Left ventricle myocardium inferior (tissue), 1 donor: ENCODE data around the gene ANKLE2. TPM values are rescaled to one million over a fixed set of nuclear protein-coding genes. Genes with fewer than 3 reads are reported as not detected.
"Not testable (repeated sequence)": the region's sequence is repeated elsewhere in the genome, so short reads cannot be mapped to it uniquely, and the experiment has no call there.

Source experiments
- DNase-seq: peaks from one replicate; pipeline ENCODE4 v3.0.0-alpha.2; 2020
- H3K27ac ChIP-seq: fragments of 200-600 bp; replicated peaks from 2 replicates; pipeline ENCODE4 v1.8.0; 2021
- H3K27me3 ChIP-seq: fragments of 200-600 bp; 2 replicates; pipeline ENCODE4 v1.8.0; 2021; ENCODE audit warnings: low read depth
- H3K36me3 ChIP-seq: fragments of 200-600 bp; 2 replicates; pipeline ENCODE4 v1.8.0; 2021
- H3K4me1 ChIP-seq: fragments of 200-600 bp; 2 replicates; pipeline ENCODE4 v1.8.0; 2021
- H3K4me3 ChIP-seq: fragments of 200-600 bp; 2 replicates; pipeline ENCODE4 v1.8.0; 2021; ENCODE audit warnings: mild to moderate bottlenecking, moderate library complexity
- H3K9me3 ChIP-seq: fragments of 200-600 bp; replicated peaks from 2 replicates; pipeline ENCODE4 v1.8.0; 2021
- CTCF ChIP-seq: fragments of 200-600 bp; IDR thresholded peaks from 2 replicates; pipeline ENCODE4 v1.8.0; 2021; ENCODE audit warnings: antibody characterized with exemption, mild to moderate bottlenecking, borderline replicate concordance
- intact Hi-C: fragments of 100-400 bp; cut with micrococcal nuclease; formaldehyde crosslinking; loops from one replicate; pipeline ENCODE4 v1.11.0; 2022
- total RNA-seq: library from RNA; stranded (reverse); fragmentation: NEBNext Ultra II Directional; extraction: Animal tissue kit (Norgen Biotek cat#: 25700); gene quantifications from one replicate; pipeline ENCODE4 v1.2.1, GENCODE V29; 2021
- donor health status: DM: no; HTN: yes; CAD: no; lungs with severe emphysema.

The ANKLE2 gene
- total RNA-seq, 1 donor from 2014 or later = 21.2 TPM

GRCh38 chr12:132795847-132796246, 34.2 kb upstream of the ANKLE2 start:
- Histone ChIP-seq H3K27ac (no peak overlapping the region), H3K36me3 (peaks cover 85% of the 10 kb centered on the region), H3K4me1 (no peaks in the 10 kb centered on the region), H3K4me3 (no peak overlapping the region), H3K9me3 (no peaks in the 10 kb centered on the region), H3K27me3 (no peaks in the 10 kb centered on the region)
- intact Hi-C loops = no loop called here
- no peak for TF ChIP-seq CTCF
- no peak for DNase-seq

- H3K4me1 ChIP-seq, H3K27me3 ChIP-seq, intact Hi-C loops, H3K4me3 ChIP-seq, H3K9me3 ChIP-seq, H3K27ac ChIP-seq, DNase-seq: not testable (repeated sequence)
- H3K36me3 ChIP-seq = peaks cover 73% of the 10 kb centered on the region
Measured at GRCh38 chr12:132791940-132792339, 30.3 kb upstream of the ANKLE2 start.

- H3K9me3 ChIP-seq = no peaks in the 10 kb centered on the region
- H3K36me3 ChIP-seq = peaks cover 72% of the 10 kb centered on the region
- no peak overlapping the region for H3K4me3 ChIP-seq
- no peak for DNase-seq
- H3K27ac ChIP-seq = no peak overlapping the region
- no peak for TF ChIP-seq CTCF
- intact Hi-C loops = no loop called here
- no peaks in the 10 kb centered on the region for H3K4me1 ChIP-seq
- no peaks in the 10 kb centered on the region for H3K27me3 ChIP-seq
Measured at GRCh38 chr12:132789099-132789471, 27.5 kb upstream of the ANKLE2 start.

- Histone ChIP-seq H3K9me3 (no peaks in the 10 kb centered on the region), H3K36me3 (peaks cover 72% of the 10 kb centered on the region), H3K27ac (no peak overlapping the region), H3K4me3 (no peak overlapping the region), H3K4me1 (no peaks in the 10 kb centered on the region), H3K27me3 (no peaks in the 10 kb centered on the region)
- intact Hi-C loops = no loop called here
- no peak for DNase-seq
- TF ChIP-seq CTCF = no peak
Measured at GRCh38 chr12:132788375-132789098, 26.9 kb upstream of the ANKLE2 start.

- TF ChIP-seq CTCF = no peak
- no peaks in the 10 kb centered on the region for H3K4me1 ChIP-seq
- H3K27me3 ChIP-seq = no peaks in the 10 kb centered on the region
- intact Hi-C loops = no loop called here
- H3K36me3 ChIP-seq = peaks cover 78% of the 10 kb centered on the region
- no peak overlapping the region for H3K27ac ChIP-seq
- DNase-seq = no peak
- no peak overlapping the region for H3K4me3 ChIP-seq
- no peaks in the 10 kb centered on the region for H3K9me3 ChIP-seq
Measured at GRCh38 chr12:132787877-132788276, 26.2 kb upstream of the ANKLE2 start.

GRCh38 chr12:132786192-132786591, 24.6 kb upstream of the ANKLE2 start:
- no peak for DNase-seq
- no peak overlapping the region for H3K4me3 ChIP-seq
- no peak overlapping the region for H3K27ac ChIP-seq
- TF ChIP-seq CTCF = no peak
- H3K27me3 ChIP-seq = no peaks in the 10 kb centered on the region
- intact Hi-C loops = no loop called here
- H3K36me3 ChIP-seq = peaks cover 87% of the 10 kb centered on the region
- H3K4me1 ChIP-seq = no peaks in the 10 kb centered on the region
- no peaks in the 10 kb centered on the region for H3K9me3 ChIP-seq
